Measurements from ENCODE around the gene OR52E4. TPM values are rescaled to one million over a fixed set of nuclear protein-coding genes. Genes with fewer than 3 reads are reported as not detected.

Gene OR52E4
- total and polyA plus RNA-seq, 2 donors (not counting 1 experiment from before 2014, with no cell fraction given): not detected

GRCh38 chr11:5933116-5933515 lies 52.7 kb downstream of the OR52E4 start:
- H3K9me3 ChIP-seq (ENCODE audit: control insufficient read depth, insufficient read depth, low read depth, low read length): no peaks in the 10 kb centered on the region
- no peak for DNase-seq (ENCODE audit: low read depth in 2 of 2)
- no peak overlapping the region for H3K4me2 ChIP-seq (ENCODE audit: extremely low read depth, insufficient read depth, low read length)
- no peaks in the 10 kb centered on the region for H3K27me3 ChIP-seq (ENCODE audit: control insufficient read depth, insufficient read depth, low read length)
- no peak overlapping the region for H3K9ac ChIP-seq (ENCODE audit: insufficient read depth, low read length)
- H2AFZ ChIP-seq (ENCODE audit: low read length): no peak overlapping the region
- no peaks in the 10 kb centered on the region for H3K36me3 ChIP-seq (ENCODE audit: control insufficient read depth, insufficient read depth, low read length)
- H4K20me1 ChIP-seq (ENCODE audit: control insufficient read depth, extremely low read depth, insufficient read depth, low read length): no peaks in the 10 kb centered on the region
- H3K4me1 ChIP-seq (ENCODE audit: control insufficient read depth, extremely low read depth, insufficient read depth, low read length): no peaks in the 10 kb centered on the region
- no peak overlapping the region for H3K4me3 ChIP-seq (replicated peaks in 1 of 4; ENCODE audit: control extremely low read depth in 1 of 4, insufficient read depth in 1 of 4, low read depth in 3 of 4, low read length in 4 of 4)
- no peak overlapping the region for H3K27ac ChIP-seq (ENCODE audit: insufficient read depth, low read length)
- no peaks in the 10 kb centered on the region for H3K79me2 ChIP-seq (ENCODE audit: control insufficient read depth, insufficient read depth, low read length)
- TF ChIP-seq, protein P1, sequence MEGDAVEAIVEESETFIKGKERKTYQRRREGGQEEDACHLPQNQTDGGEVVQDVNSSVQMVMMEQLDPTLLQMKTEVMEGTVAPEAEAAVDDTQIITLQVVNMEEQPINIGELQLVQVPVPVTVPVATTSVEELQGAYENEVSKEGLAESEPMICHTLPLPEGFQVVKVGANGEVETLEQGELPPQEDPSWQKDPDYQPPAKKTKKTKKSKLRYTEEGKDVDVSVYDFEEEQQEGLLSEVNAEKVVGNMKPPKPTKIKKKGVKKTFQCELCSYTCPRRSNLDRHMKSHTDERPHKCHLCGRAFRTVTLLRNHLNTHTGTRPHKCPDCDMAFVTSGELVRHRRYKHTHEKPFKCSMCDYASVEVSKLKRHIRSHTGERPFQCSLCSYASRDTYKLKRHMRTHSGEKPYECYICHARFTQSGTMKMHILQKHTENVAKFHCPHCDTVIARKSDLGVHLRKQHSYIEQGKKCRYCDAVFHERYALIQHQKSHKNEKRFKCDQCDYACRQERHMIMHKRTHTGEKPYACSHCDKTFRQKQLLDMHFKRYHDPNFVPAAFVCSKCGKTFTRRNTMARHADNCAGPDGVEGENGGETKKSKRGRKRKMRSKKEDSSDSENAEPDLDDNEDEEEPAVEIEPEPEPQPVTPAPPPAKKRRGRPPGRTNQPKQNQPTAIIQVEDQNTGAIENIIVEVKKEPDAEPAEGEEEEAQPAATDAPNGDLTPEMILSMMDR (conservative IDR thresholded peaks at IDR 0.05 in 1 of 2, IDR thresholded peaks at IDR 0.05 in 1 of 2; ENCODE audit: low read depth in 1 of 2, low read length in 2 of 2): no peak
- no peak for TF ChIP-seq EZH2 (IDR thresholded peaks at IDR 0.05; ENCODE audit: low read length, missing control alignments)

Other genes with a start within 250 kb of the OR52E4 start
- 43.4 and 47.9 TPM in 2 replicates for gene TRIM5, start 195.6 kb upstream of the OR52E4 start, total RNA-seq
- gene TRIM5, start 195.6 kb upstream of the OR52E4 start, polyA plus RNA-seq: 26.8 and 32.4 TPM in 2 replicates
- 94.8 and 112 TPM in 2 replicates for gene TRIM22, start 190.8 kb upstream of the OR52E4 start, total RNA-seq
- 74.3 and 108 TPM in 2 replicates for gene TRIM22, start 190.8 kb upstream of the OR52E4 start, polyA plus RNA-seq
- gene OR56B1, start 144.2 kb upstream of the OR52E4 start, total RNA-seq: not detected in 2 replicates
- not detected in 2 replicates for gene OR56B1, start 144.2 kb upstream of the OR52E4 start, polyA plus RNA-seq
- gene OR52N4, start 126.4 kb upstream of the OR52E4 start, total RNA-seq: 0.33 TPM in 1 of 2 replicates, not detected in the other
- gene OR52N4, start 126.4 kb upstream of the OR52E4 start, polyA plus RNA-seq: 0.08 TPM in 1 of 2 replicates, not detected in the other
- gene OR52N5, start 97.3 kb upstream of the OR52E4 start, total RNA-seq: not detected in 2 replicates
- not detected in 2 replicates for gene OR52N5, start 97.3 kb upstream of the OR52E4 start, polyA plus RNA-seq
- gene OR52N1, start 89.4 kb upstream of the OR52E4 start, total RNA-seq: not detected in 2 replicates
- not detected in 2 replicates for gene OR52N1, start 89.4 kb upstream of the OR52E4 start, polyA plus RNA-seq
- not detected in 2 replicates for gene OR52N2, start 71.7 kb upstream of the OR52E4 start, total RNA-seq
- not detected in 2 replicates for gene OR52N2, start 71.7 kb upstream of the OR52E4 start, polyA plus RNA-seq
- under 0.01 TPM in 1 of 2 replicates, not detected in the other for gene OR52E6, start 38.7 kb upstream of the OR52E4 start, total RNA-seq
- not detected in 2 replicates for gene OR52E6, start 38.7 kb upstream of the OR52E4 start, polyA plus RNA-seq
- gene OR52E8, start 22.9 kb upstream of the OR52E4 start, total RNA-seq: not detected in 2 replicates
- gene OR52E8, start 22.9 kb upstream of the OR52E4 start, polyA plus RNA-seq: not detected in 2 replicates
- not detected in 2 replicates for gene OR52E5, start 12.6 kb downstream of the OR52E4 start, total RNA-seq
- not detected in 2 replicates for gene OR52E5, start 12.6 kb downstream of the OR52E4 start, polyA plus RNA-seq
- not detected in 2 replicates for gene OR56A3, start 61.6 kb downstream of the OR52E4 start, total RNA-seq
- not detected in 2 replicates for gene OR56A3, start 61.6 kb downstream of the OR52E4 start, polyA plus RNA-seq
- not detected in 2 replicates for gene OR56A5, start 87.9 kb downstream of the OR52E4 start, total RNA-seq
- not detected in 2 replicates for gene OR56A5, start 87.9 kb downstream of the OR52E4 start, polyA plus RNA-seq
- not detected in 2 replicates for gene OR52L1, start 106.4 kb downstream of the OR52E4 start, total RNA-seq
- not detected in 2 replicates for gene OR52L1, start 106.4 kb downstream of the OR52E4 start, polyA plus RNA-seq
- not detected in 2 replicates for gene OR56A4, start 126.3 kb downstream of the OR52E4 start, total RNA-seq
- gene OR56A4, start 126.3 kb downstream of the OR52E4 start, polyA plus RNA-seq: not detected in 2 replicates
- not detected in 2 replicates for gene OR56A1, start 150.1 kb downstream of the OR52E4 start, total RNA-seq
- gene OR56A1, start 150.1 kb downstream of the OR52E4 start, polyA plus RNA-seq: not detected in 2 replicates
- not detected in 2 replicates for gene OR56B4, start 227.1 kb downstream of the OR52E4 start, total RNA-seq
- not detected in 2 replicates for gene OR56B4, start 227.1 kb downstream of the OR52E4 start, polyA plus RNA-seq